Measurements from ENCODE around the gene PHLDA2. TPM values are rescaled to one million over a fixed set of nuclear protein-coding genes. Genes with fewer than 3 reads are reported as not detected.

PHLDA2 gene
- total RNA-seq, 4 donors from 2014 or later = 7.0 to 26.4 (median 18.2) TPM

GRCh38 chr11:2968341-2968900 lies 39.2 kb upstream of the PHLDA2 start:
- no peaks in the 10 kb centered on the region for H3K27me3 ChIP-seq
- H3K4me1 ChIP-seq = no peaks in the 10 kb centered on the region
- DNase-seq (ENCODE audit: low spot score in 2 of 2) = no peak
- H3K36me3 ChIP-seq = peaks cover 98% of the 10 kb centered on the region
- H3K4me3 ChIP-seq = no peak overlapping the region
- TF ChIP-seq POLR2AphosphoS5 (IDR thresholded peaks at IDR 0.05) = no peak
- no peak for TF ChIP-seq POLR2A (IDR thresholded peaks at IDR 0.05)
- no peak for TF ChIP-seq CTCF (IDR thresholded peaks at IDR 0.05)
- no peak for TF ChIP-seq EP300 (IDR thresholded peaks at IDR 0.05)
- no peaks in the 10 kb centered on the region for H3K9me3 ChIP-seq
- no peak overlapping the region for H3K27ac ChIP-seq
- WGBS = 83% methylated on average over 6 of the region's 6 CpGs

GRCh38 chr11:2964782-2965181 lies 35.6 kb upstream of the PHLDA2 start:
- H3K36me3 ChIP-seq = peaks cover 89% of the 10 kb centered on the region
- DNase-seq (ENCODE audit: low spot score in 2 of 2) = no peak
- H3K27me3 ChIP-seq = no peaks in the 10 kb centered on the region
- H3K27ac ChIP-seq = no peak overlapping the region
- 93% methylated on average over 4 of the region's 4 CpGs for WGBS
- no peaks in the 10 kb centered on the region for H3K4me1 ChIP-seq
- H3K9me3 ChIP-seq = no peaks in the 10 kb centered on the region
- TF ChIP-seq CTCF (IDR thresholded peaks at IDR 0.05) (no peak), EP300 (IDR thresholded peaks at IDR 0.05) (no peak), POLR2AphosphoS5 (IDR thresholded peaks at IDR 0.05) (no peak), POLR2A (IDR thresholded peaks at IDR 0.05) (no peak)
- H3K4me3 ChIP-seq = no peak overlapping the region

GRCh38 chr11:2963761-2964160 lies 34.5 kb upstream of the PHLDA2 start:
- TF ChIP-seq EP300 (IDR thresholded peaks at IDR 0.05) = no peak
- no peak for TF ChIP-seq POLR2AphosphoS5 (IDR thresholded peaks at IDR 0.05)
- TF ChIP-seq POLR2A (IDR thresholded peaks at IDR 0.05) = no peak
- TF ChIP-seq CTCF (IDR thresholded peaks at IDR 0.05) = no peak
- 88% methylated on average over 5 of the region's 6 CpGs for WGBS

GRCh38 chr11:2963112-2963754 lies 34.0 kb upstream of the PHLDA2 start:
- 76% methylated on average over 7 of the region's 7 CpGs for WGBS
- peaks cover 89% of the 10 kb centered on the region for H3K36me3 ChIP-seq
- H3K4me1 ChIP-seq = no peaks in the 10 kb centered on the region

More at GRCh38 chr11:2963761-2964160, 34.5 kb upstream of the PHLDA2 start:
- DNase-seq (ENCODE audit: low spot score in 2 of 2) = no peak
- Histone ChIP-seq H3K27me3 (no peaks in the 10 kb centered on the region), H3K4me3 (no peak overlapping the region), H3K36me3 (peaks cover 89% of the 10 kb centered on the region), H3K9me3 (no peaks in the 10 kb centered on the region), H3K27ac (no peak overlapping the region), H3K4me1 (no peaks in the 10 kb centered on the region)

More at GRCh38 chr11:2963112-2963754, 34.0 kb upstream of the PHLDA2 start:
- H3K4me3 ChIP-seq = no peak overlapping the region
- no peaks in the 10 kb centered on the region for H3K27me3 ChIP-seq
- TF ChIP-seq POLR2AphosphoS5 (IDR thresholded peaks at IDR 0.05) (no peak), POLR2A (IDR thresholded peaks at IDR 0.05) (no peak), EP300 (IDR thresholded peaks at IDR 0.05) (no peak), CTCF (IDR thresholded peaks at IDR 0.05) (no peak)
- no peak overlapping the region for H3K27ac ChIP-seq
- no peak for DNase-seq (ENCODE audit: low spot score in 2 of 2)
- H3K9me3 ChIP-seq = no peaks in the 10 kb centered on the region

Measured in suprapubic skin (tissue), 4 donors.